Muscle of leg (tissue), 11 donors: ENCODE data around the gene TUG1. TPM values are rescaled to one million over a fixed set of nuclear protein-coding genes. Genes with fewer than 3 reads are reported as not detected.

ENCODE experiments used
- DNase-seq: peaks from one replicate; pipeline ENCODE4 v3.0.0; 2013
- H3K27ac ChIP-seq: one replicate; pipeline ENCODE4 v1.5.1; 2013; ENCODE audit warnings: mild to moderate bottlenecking, low read length, control low read depth
- H3K27me3 ChIP-seq: one replicate; pipeline ENCODE4 v1.6.1; 2013; ENCODE audit warnings: low read length; ENCODE audit not compliant: control insufficient read depth, insufficient read depth
- H3K36me3 ChIP-seq: one replicate; pipeline ENCODE4 v1.6.1; 2013; ENCODE audit warnings: low read length; ENCODE audit not compliant: control insufficient read depth, insufficient read depth
- H3K4me1 ChIP-seq: one replicate; pipeline ENCODE4 v1.6.1; 2013; ENCODE audit warnings: low read length; ENCODE audit not compliant: control insufficient read depth, insufficient read depth
- H3K4me3 ChIP-seq: one replicate; pipeline ENCODE4 v1.5.1; 2013; ENCODE audit warnings: low read length, control low read depth
- H3K9me3 ChIP-seq: replicated peaks from 2 replicates; pipeline ENCODE4 v1.6.1; 2013; ENCODE audit warnings: low read depth, low read length; ENCODE audit not compliant: control insufficient read depth
- WGBS: methylation state at CpG from one replicate; pipeline ENCODE4 v1.1.5; 2013; ENCODE audit warnings: missing lambda C conversion rate; ENCODE audit not compliant: insufficient coverage; 5-methylcytosine and 5-hydroxymethylcytosine counted together
- polyA plus RNA-seq, 8 donors: library from polyadenylated mRNA; unstranded; fragments of 120-200 nt; gene quantifications; one replicate each; pipeline versions ENCODE4 v1.2.1 to v1.2.3, GENCODE V29; 2013; ENCODE audit warnings: inconsistent platforms in 1 of 8, low replicate concordance in 1 of 8; ENCODE audit not compliant: insufficient read length in 8 of 8, insufficient read depth in 1 of 8
- total RNA-seq: library from RNA; stranded (reverse); fragments of 120-200 nt; gene quantifications from one replicate; pipeline ENCODE4 v1.2.4, GENCODE V29; 2013

TUG1 gene
- total and polyA plus RNA-seq, 9 donors: 69.2 to 126 (median 108) TPM

DNA sequence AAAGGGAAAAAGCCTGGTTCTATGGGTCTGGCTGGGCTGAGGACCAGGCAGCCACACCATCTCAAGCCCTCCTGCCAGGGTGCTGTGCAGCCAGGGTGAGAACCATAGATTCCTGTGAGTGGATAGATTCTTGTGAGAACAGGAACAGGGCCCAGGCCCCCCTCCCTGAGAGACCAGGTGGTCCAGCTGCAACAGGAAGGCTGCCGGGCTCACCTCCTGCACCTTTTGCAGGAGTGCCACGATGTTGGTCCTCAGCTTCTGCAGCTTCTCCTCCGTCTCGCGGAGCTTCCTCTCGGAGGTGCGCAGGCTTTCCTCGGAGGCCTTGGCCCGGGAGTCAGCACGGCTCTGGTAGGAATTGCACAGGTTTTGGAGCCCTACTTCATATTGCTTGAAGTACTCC is 41.3 kb upstream of the TUG1 start:
- Histone ChIP-seq H3K9me3 (no peaks in the 10 kb centered on the region), H3K27me3 (no peaks in the 10 kb centered on the region), H3K27ac (no peak overlapping the region), H3K4me3 (no peak overlapping the region), H3K4me1 (no peaks in the 10 kb centered on the region), H3K36me3 (peaks cover 64% of the 10 kb centered on the region)
- no peak for DNase-seq
- WGBS: 95% methylated on average over 5 of the region's 10 CpGs

DNA sequence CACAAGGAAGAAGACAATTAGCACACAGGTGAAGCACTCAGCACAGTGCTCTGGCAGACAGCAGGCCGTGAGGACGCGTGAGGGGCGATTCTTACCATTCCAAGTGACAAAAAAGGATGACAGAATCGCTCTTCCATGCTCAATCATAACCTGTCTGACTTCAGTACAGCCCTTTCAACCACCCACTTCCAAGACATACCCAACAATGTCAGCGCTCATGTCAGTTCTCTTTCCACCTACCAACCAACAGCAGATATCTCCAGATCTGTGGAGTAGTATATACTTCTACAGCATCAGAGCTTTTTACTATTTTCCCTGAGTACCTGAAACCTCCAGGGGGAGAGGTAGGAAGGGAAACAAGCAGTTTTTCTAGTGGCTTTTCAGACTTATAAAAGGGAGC is 40.7 kb upstream of the TUG1 start:
- peaks cover 70% of the 10 kb centered on the region for H3K36me3 ChIP-seq
- no peak overlapping the region for H3K27ac ChIP-seq
- no peak for DNase-seq
- no peaks in the 10 kb centered on the region for H3K9me3 ChIP-seq
- no peaks in the 10 kb centered on the region for H3K27me3 ChIP-seq
- H3K4me3 ChIP-seq: no peak overlapping the region
- H3K4me1 ChIP-seq: no peaks in the 10 kb centered on the region
- 91% methylated on average over 5 of the region's 6 CpGs for WGBS

DNA sequence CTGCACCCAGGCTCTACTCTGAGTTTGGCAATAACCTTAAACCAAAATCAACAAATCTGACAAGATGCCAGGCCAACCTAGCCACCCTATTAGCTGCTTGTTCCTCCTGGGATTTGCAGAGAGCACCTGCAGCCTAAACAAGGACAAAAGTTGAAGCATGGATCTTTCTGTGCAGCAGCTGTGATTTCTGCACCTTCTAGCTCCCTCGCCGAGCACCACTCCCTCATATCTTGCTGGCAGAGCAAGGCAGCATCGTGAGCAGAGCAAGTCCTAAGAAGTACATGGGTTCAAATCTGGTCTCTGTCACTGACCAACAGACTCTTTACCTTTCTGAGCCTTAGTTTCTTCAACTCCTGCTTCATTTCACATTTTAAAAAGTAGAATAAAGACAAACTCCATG is 38.8 kb upstream of the TUG1 start:
- no peaks in the 10 kb centered on the region for H3K4me1 ChIP-seq
- peaks cover 88% of the 10 kb centered on the region for H3K36me3 ChIP-seq
- DNase-seq: no peak
- no peak overlapping the region for H3K27ac ChIP-seq
- no peak overlapping the region for H3K4me3 ChIP-seq
- H3K27me3 ChIP-seq: no peaks in the 10 kb centered on the region
- 80% methylated on average over 3 of the region's 3 CpGs for WGBS
- no peaks in the 10 kb centered on the region for H3K9me3 ChIP-seq

DNA sequence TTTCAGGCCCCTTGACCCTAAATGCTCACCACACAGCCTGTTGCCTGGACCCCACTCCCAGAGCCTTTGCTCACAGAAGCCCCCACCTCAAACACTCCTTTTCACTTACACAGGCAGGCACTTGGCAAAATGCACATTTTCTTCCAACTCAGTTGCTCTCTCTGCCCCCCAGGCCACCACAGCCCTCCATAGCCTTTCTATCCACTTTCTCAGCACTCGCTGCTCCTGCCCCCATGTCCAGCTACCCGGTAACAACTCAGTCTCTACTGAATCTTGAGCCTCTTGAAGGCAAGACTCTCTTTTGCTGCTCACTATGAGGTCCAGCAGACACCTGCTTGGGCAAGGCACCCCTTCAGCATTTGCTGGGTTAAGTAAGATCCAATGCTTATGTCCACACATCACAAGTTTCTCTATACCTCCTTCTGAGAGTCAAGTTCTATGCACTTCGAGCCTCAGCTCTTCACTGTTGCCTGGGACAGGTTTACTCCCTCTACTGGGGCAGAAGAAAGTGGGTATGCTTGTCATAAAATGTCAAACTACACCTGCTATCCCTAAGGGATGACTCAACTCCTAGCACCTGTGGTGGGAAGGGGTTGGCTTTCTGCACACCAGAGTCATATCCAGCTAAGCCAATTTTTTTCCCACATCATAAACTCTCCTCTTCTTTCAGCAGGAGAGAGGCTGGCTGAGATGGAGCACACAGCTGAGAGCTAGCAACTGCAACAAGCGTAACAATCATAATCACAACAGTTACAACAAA is 37.3 kb upstream of the TUG1 start:
- peaks cover 85% of the 10 kb centered on the region for H3K36me3 ChIP-seq
- no peaks in the 10 kb centered on the region for H3K9me3 ChIP-seq
- DNase-seq: no peak
- 100% methylated on average over 2 of the region's 4 CpGs for WGBS
- no peaks in the 10 kb centered on the region for H3K4me1 ChIP-seq
- no peak overlapping the region for H3K4me3 ChIP-seq
- H3K27me3 ChIP-seq: no peaks in the 10 kb centered on the region
- no peak overlapping the region for H3K27ac ChIP-seq

DNA sequence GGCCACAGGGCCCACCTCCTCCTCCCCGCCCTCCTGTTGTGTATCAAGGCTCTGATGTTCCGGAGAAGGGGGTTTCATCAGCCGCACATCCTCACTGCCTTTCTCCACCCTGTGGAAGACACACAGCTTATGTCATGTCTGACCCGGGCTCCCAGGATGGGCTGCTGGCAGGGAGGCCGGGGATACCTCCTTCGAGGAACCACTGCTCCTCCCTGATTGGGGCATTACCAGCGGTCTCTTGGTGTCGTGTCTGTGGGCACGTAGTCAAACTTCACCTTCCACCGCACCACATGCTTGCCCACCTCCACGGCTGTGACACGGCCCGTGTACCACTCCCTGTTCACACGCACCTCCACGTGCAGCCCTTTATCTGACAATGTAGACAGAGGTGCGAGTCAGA is 36.4 kb upstream of the TUG1 start:
- DNase-seq: no peak
- Histone ChIP-seq H3K4me1 (no peaks in the 10 kb centered on the region), H3K9me3 (no peaks in the 10 kb centered on the region), H3K27me3 (no peaks in the 10 kb centered on the region), H3K27ac (no peak overlapping the region), H3K36me3 (peaks cover 85% of the 10 kb centered on the region), H3K4me3 (no peak overlapping the region)
- WGBS: 92% methylated on average over 16 of the region's 16 CpGs

DNA sequence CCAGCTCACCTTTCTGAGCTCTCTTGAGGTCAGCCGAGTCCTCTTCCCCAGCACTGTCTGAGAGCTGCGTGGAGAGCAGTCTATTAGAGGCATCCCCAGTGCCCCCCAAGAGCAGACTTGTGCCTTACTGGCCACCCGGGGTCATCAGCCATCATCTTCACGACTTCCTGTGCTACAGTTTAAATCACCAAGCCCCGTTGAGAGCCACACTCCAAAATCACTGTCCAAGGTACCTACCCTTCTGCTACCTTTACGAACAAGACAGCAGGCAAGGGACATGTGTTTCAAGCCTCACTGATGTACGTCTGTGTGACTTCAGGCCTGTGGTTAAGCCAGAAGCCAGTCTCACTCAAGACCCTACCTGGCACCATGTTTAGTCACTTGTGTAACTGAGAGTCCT is 35.6 kb upstream of the TUG1 start:
- 80% methylated on average over 7 of the region's 7 CpGs for WGBS
- Histone ChIP-seq H3K27ac (no peak overlapping the region), H3K27me3 (no peaks in the 10 kb centered on the region), H3K9me3 (no peaks in the 10 kb centered on the region), H3K4me1 (no peaks in the 10 kb centered on the region), H3K4me3 (no peak overlapping the region), H3K36me3 (peaks cover 83% of the 10 kb centered on the region)
- DNase-seq: no peak

DNA sequence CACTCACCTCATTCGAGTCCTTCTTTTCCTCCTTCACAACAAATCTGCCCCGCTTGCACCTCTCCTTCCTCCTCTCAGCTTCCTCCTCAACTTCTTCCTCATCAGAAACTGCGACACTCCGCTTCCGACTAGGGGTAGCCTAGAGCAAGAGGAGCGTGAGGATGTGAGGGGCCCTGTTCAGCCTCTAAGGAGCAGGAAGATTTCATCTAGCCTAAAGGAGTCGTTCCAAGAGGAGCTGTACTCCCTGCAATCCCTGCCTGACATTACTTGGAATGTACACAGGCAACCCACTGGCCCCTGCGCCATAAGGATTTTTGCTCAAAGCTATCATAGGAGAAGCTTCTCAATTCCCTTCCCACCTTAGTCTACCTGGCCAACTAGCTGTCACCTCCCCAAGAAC is 35.0 kb upstream of the TUG1 start:
- Histone ChIP-seq H3K27ac (no peak overlapping the region), H3K4me1 (no peaks in the 10 kb centered on the region), H3K36me3 (peaks cover 85% of the 10 kb centered on the region), H3K9me3 (no peaks in the 10 kb centered on the region), H3K4me3 (no peak overlapping the region), H3K27me3 (no peaks in the 10 kb centered on the region)
- 99% methylated on average over 8 of the region's 8 CpGs for WGBS
- no peak for DNase-seq

DNA sequence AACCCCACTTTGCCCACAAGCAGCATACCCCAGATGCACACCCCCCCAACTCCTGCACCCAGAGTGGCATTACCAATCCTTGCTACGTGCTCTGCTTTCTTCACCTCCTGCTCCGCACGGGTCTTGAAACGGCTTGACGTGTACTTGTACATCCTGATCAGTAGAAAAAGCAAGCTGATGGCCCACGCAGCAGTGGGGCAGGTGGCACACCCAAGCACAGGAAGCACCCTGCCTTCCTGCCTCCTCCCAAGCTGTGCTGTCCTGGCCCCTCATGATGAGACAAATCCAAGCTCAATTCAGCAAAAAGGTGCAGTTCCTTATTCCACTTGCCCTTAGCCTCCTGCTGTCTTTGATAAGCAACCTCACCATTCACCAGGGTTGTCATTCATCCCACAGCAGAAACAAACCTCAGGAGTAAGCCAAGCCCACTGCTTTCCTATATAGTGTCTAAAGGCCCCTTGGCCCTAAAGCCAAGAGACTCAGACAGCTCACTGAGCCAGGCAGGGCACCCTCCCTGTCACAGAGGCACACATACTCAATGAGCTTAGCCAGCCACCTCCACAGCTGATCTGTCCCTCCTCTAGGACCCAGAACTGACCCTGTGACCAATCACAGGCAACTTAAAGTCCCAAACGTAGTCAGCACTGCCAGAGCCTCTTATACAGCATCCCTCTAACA is 28.2 kb upstream of the TUG1 start:
- Histone ChIP-seq H3K9me3 (no peaks in the 10 kb centered on the region), H3K36me3 (peaks cover 88% of the 10 kb centered on the region), H3K27me3 (no peaks in the 10 kb centered on the region), H3K27ac (no peak overlapping the region), H3K4me3 (no peak overlapping the region), H3K4me1 (no peaks in the 10 kb centered on the region)
- DNase-seq: no peak
- 83% methylated on average over 6 of the region's 7 CpGs for WGBS

DNA sequence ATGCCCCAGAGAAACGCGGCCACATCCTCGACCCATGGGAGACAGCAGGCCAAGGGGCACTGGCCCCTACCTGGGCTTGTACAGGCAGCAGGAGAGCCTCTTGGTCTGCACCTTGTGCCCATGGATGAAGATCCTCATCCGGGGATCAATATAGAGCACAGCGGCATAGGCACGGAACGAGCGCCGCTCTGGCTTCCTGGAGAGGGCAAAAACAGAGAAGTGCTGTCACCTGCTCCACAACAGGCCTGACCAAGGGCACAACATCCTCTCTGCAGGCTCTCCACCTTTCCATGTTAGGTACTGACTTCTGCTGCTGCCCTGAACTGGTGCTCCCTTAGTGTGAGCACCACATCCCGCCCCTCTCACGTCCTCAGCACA is 27.7 kb upstream of the TUG1 start:
- 92% methylated on average over 10 of the region's 11 CpGs for whole genome bisulfite sequencing

DNA sequence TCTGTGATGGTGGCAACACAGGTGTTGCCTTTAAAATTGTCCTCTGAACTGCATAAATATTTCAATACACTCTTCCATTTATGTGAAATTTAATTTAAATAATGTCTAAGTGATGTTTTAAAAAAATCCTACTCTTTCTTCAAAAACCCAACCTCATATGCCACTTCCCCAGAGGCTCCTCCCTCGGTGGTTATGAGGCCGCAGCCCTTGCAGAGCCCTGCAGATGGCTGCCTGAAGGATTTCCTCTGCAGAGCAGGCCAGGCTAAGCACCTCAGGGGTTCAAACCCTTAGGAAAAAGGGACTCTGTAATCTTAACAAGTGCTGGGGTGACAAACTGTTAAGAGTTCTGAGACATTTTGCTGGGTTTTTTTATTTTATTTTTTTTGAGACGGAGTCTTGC is 25.7 kb upstream of the TUG1 start:
- Histone ChIP-seq H3K4me3 (no peak overlapping the region), H3K9me3 (no peaks in the 10 kb centered on the region), H3K27ac (no peak overlapping the region), H3K36me3 (peaks cover 89% of the 10 kb centered on the region), H3K27me3 (no peaks in the 10 kb centered on the region), H3K4me1 (peaks cover 5% of the 10 kb centered on the region)
- DNase-seq: no peak
- WGBS: 71% methylated on average over 1 of the region's 3 CpGs

More for the DNA sequence above, 27.7 kb upstream of the TUG1 start:
- Histone ChIP-seq H3K4me1 (no peaks in the 10 kb centered on the region), H3K36me3 (peaks cover 90% of the 10 kb centered on the region), H3K9me3 (no peaks in the 10 kb centered on the region), H3K27me3 (no peaks in the 10 kb centered on the region), H3K4me3 (no peak overlapping the region), H3K27ac (no peak overlapping the region)
- DNase-seq: no peak
